Activated CD4-positive, alpha-beta memory T cell treated with anti-CD3 and anti-CD28 coated beads, Interleukin-2, amount 10 ng/mL, durations not matched to agents 7 days and 5 days (primary cell): ENCODE results near the gene TRMT10C. TPM values are rescaled to one million over a fixed set of nuclear protein-coding genes. Genes with fewer than 3 reads are reported as not detected.

Source experiments
- CTCF ChIA-PET: fragments of 350-600 bp; sonication (Branson Sonifier 250); formaldehyde crosslinking; loops from one replicate; lab custom pipeline; 2021; ENCODE audit warnings: antibody characterized with exemption, inconsistent platforms; lab: Charles Lee
- POLR2A ChIA-PET: fragments of 350-600 bp; sonication (Branson Sonifier 250); formaldehyde crosslinking; loops from one replicate; lab custom pipeline; 2021; ENCODE audit warnings: antibody characterized with exemption; lab: Charles Lee
- DNase-seq: peaks from one replicate; pipeline ENCODE4 v3.0.0-alpha.2; 2020
- H3K27ac Mint-ChIP-seq: one replicate; pipeline ENCODE4 v1.8.0; 2021; ENCODE audit warnings: mild to moderate bottlenecking, mixed read lengths
- H3K27me3 Mint-ChIP-seq: one replicate; pipeline ENCODE4 v1.8.0; 2021; ENCODE audit warnings: mixed read lengths
- H3K36me3 Mint-ChIP-seq: one replicate; pipeline ENCODE4 v1.8.0; 2021; ENCODE audit warnings: low read depth, mixed read lengths
- H3K4me1 Mint-ChIP-seq: one replicate; pipeline ENCODE4 v1.8.0; 2021; ENCODE audit warnings: mixed read lengths
- H3K4me3 Mint-ChIP-seq: one replicate; pipeline ENCODE4 v1.8.0; 2021; ENCODE audit warnings: mild to moderate bottlenecking, mixed read lengths
- H3K9me3 Mint-ChIP-seq: one replicate; pipeline ENCODE4 v1.8.0; 2021; ENCODE audit warnings: mixed read lengths
- total RNA-seq, 2 experiments: library from RNA; stranded (reverse); gene quantifications; one replicate each; pipeline ENCODE4 v1.2.3, GENCODE V29; 2021

TRMT10C gene
- total RNA-seq: 10 to 100 TPM; 21.4 to 22.7 TPM

- peaks cover 37% of the 10 kb centered on the region for H3K4me1 Mint-ChIP-seq
- peaks cover 35% of the 10 kb centered on the region for H3K36me3 Mint-ChIP-seq
- peak within 1 kb of the TSS; percentile 98 for H3K4me3 Mint-ChIP-seq
- ChIA-PET POLR2A (interaction anchor here (0.7 to 5.1 kb wide), 18 partner anchors 9 to 187 kb away, joined by 3 to 73 read pairs (median 6); partner anchors contain the start of genes PCNP, RPL24, SENP7 and ZBTB11), CTCF (interaction anchor here (0.5 to 5.1 kb wide), 6 partner anchors 12 to 742 kb away, joined by 3 to 47 read pairs (median 4); partner anchors contain the start of gene PCNP)
- H3K27ac Mint-ChIP-seq: peak within 1 kb of the TSS; percentile 93
- no peaks in the 10 kb centered on the region for H3K9me3 Mint-ChIP-seq
- peaks cover under 1% of the 10 kb centered on the region for H3K27me3 Mint-ChIP-seq
- peak; percentile 95 for DNase-seq
Observed at GRCh38 chr3:101561630-101562328, at the start of gene TRMT10C. Gene TRMT10C (plus strand): TSS chr3:101561868. CDS start chr3:101564782, 2,914 bp downstream.

- ChIA-PET POLR2A (interaction anchor here (0.8 to 3.8 kb wide), 14 partner anchors 9 to 801 kb away, joined by 3 to 24 read pairs (median 4); partner anchors contain the start of genes CEP97, PCNP, TRMT10C and ZBTB11), CTCF (interaction anchor here (0.8 to 0.9 kb wide), 2 partner anchors 10 to 53 kb away, joined by 3 to 4 read pairs; no protein-coding TSS in a partner anchor)
- Mint-ChIP-seq H3K27ac (peak overlapping the region; percentile 92), H3K4me1 (peaks cover 46% of the 10 kb centered on the region), H3K27me3 (no peaks in the 10 kb centered on the region), H3K36me3 (peaks cover 32% of the 10 kb centered on the region), H3K9me3 (peaks cover 2% of the 10 kb centered on the region), H3K4me3 (peak overlapping the region; percentile 100)
- no peak for DNase-seq
Observed at GRCh38 chr3:101512396-101512645, 49.3 kb upstream of the TRMT10C start.

- Mint-ChIP-seq H3K4me1 (peaks cover 49% of the 10 kb centered on the region), H3K36me3 (peaks cover 31% of the 10 kb centered on the region)
- POLR2A ChIA-PET: interaction anchor here (0.8 to 3.8 kb wide), 14 partner anchors 8 to 802 kb away, joined by 3 to 24 read pairs (median 4); partner anchors contain the start of genes CEP97, PCNP, TRMT10C and ZBTB11
Observed at GRCh38 chr3:101512646-101513418, 48.8 kb upstream of the TRMT10C start, which contains the start of gene SENP7. Gene SENP7 (minus strand): TSS chr3:101513212. CDS start chr3:101513130, 82 bp downstream.

GRCh38 chr3:101513419-101513986, 48.2 kb upstream of the TRMT10C start:
- DNase-seq: no peak
- H3K27ac Mint-ChIP-seq: peak overlapping the region; percentile 92
- peak overlapping the region; percentile 100 for H3K4me3 Mint-ChIP-seq
- H3K27me3 Mint-ChIP-seq: no peaks in the 10 kb centered on the region
- POLR2A ChIA-PET: interaction anchor here (0.9 to 3.8 kb wide), 8 partner anchors 8 to 211 kb away, joined by 3 to 24 read pairs (median 8); partner anchors contain the start of genes CEP97, PCNP, TRMT10C and ZBTB11
- H3K4me1 Mint-ChIP-seq: peaks cover 53% of the 10 kb centered on the region
- CTCF ChIA-PET: interaction anchor here (1.8 kb wide), 1 partner anchor 60 kb away, joined by 12 read pairs; the partner anchor contains the start of gene PCNP
- H3K36me3 Mint-ChIP-seq: peaks cover 27% of the 10 kb centered on the region
- H3K9me3 Mint-ChIP-seq: no peaks in the 10 kb centered on the region

More at GRCh38 chr3:101512646-101513418, 48.8 kb upstream of the TRMT10C start, which contains the start of gene SENP7:
- Mint-ChIP-seq H3K27me3 (no peaks in the 10 kb centered on the region), H3K4me3 (peak within 1 kb of the TSS; percentile 100), H3K9me3 (peaks cover 2% of the 10 kb centered on the region), H3K27ac (peak within 1 kb of the TSS; percentile 92)
- CTCF ChIA-PET: interaction anchor here (0.7 to 1.8 kb wide), 4 partner anchors 10 to 61 kb away, joined by 3 to 12 read pairs (median 4); partner anchors contain the start of gene PCNP
- peak; percentile 79 for DNase-seq

GRCh38 chr3:101518421-101518871, 43.2 kb upstream of the TRMT10C start:
- Mint-ChIP-seq H3K4me3 (peak overlapping the region; percentile 28), H3K27me3 (no peaks in the 10 kb centered on the region), H3K36me3 (peaks cover 1% of the 10 kb centered on the region), H3K27ac (peak overlapping the region; percentile 81), H3K4me1 (peaks cover 52% of the 10 kb centered on the region), H3K9me3 (no peaks in the 10 kb centered on the region)
- DNase-seq: peak; percentile 60
- ChIA-PET POLR2A (interaction anchor here (0.6 to 3.6 kb wide), 16 partner anchors 9 to 1687 kb away, joined by 3 to 44 read pairs (median 4); partner anchors contain the start of genes LNP1, PCNP, TFG and TRMT10C), CTCF (interaction anchor here (0.8 to 2.2 kb wide), 8 partner anchors 12 to 157 kb away, joined by 3 to 21 read pairs (median 4); partner anchors contain the start of genes PCNP and TRMT10C)

- Mint-ChIP-seq H3K27ac (no peak overlapping the region), H3K9me3 (no peaks in the 10 kb centered on the region), H3K36me3 (no peaks in the 10 kb centered on the region), H3K27me3 (no peaks in the 10 kb centered on the region), H3K4me3 (no peak overlapping the region), H3K4me1 (peaks cover 44% of the 10 kb centered on the region)
- POLR2A ChIA-PET: interaction anchor here (0.7 to 3.6 kb wide), 10 partner anchors 7 to 811 kb away, joined by 3 to 44 read pairs (median 10); partner anchors contain the start of genes PCNP, SENP7, TFG and TRMT10C
- CTCF ChIA-PET: interaction anchor here (1.6 to 2.2 kb wide), 2 partner anchors 24 to 54 kb away, joined by 3 to 21 read pairs; partner anchors contain the start of gene PCNP
- DNase-seq: no peak
Observed at GRCh38 chr3:101519685-101520365, 41.8 kb upstream of the TRMT10C start.

GRCh38 chr3:101521211-101521701, 40.4 kb upstream of the TRMT10C start:
- CTCF ChIA-PET: interaction anchor here (1.2 kb wide), 1 partner anchor 52 kb away, joined by 3 read pairs; the partner anchor contains the start of gene PCNP
- Mint-ChIP-seq H3K9me3 (peaks cover 4% of the 10 kb centered on the region), H3K27me3 (no peaks in the 10 kb centered on the region), H3K4me3 (peak overlapping the region; percentile 40), H3K27ac (peak overlapping the region; percentile 65), H3K4me1 (peaks cover 44% of the 10 kb centered on the region), H3K36me3 (no peaks in the 10 kb centered on the region)
- DNase-seq: no peak
- POLR2A ChIA-PET: interaction anchor here (0.6 to 3.0 kb wide), 5 partner anchors 8 to 466 kb away, joined by 3 to 12 read pairs (median 9); partner anchors contain the start of genes PCNP, SENP7 and TRMT10C

GRCh38 chr3:101527441-101527840, 34.2 kb upstream of the TRMT10C start:
- POLR2A ChIA-PET: interaction anchor here (0.6 to 1.5 kb wide), 3 partner anchors 9 to 16 kb away, joined by 3 read pairs; no protein-coding TSS in a partner anchor
- peaks cover 15% of the 10 kb centered on the region for H3K9me3 Mint-ChIP-seq
- H3K4me1 Mint-ChIP-seq: peaks cover 29% of the 10 kb centered on the region
- no peak for DNase-seq
- CTCF ChIA-PET: no interaction called here
- H3K36me3 Mint-ChIP-seq: peaks cover 8% of the 10 kb centered on the region
- H3K27ac Mint-ChIP-seq: no peak overlapping the region
- H3K27me3 Mint-ChIP-seq: no peaks in the 10 kb centered on the region
- no peak overlapping the region for H3K4me3 Mint-ChIP-seq

- Mint-ChIP-seq H3K4me3 (no peak overlapping the region), H3K27me3 (no peaks in the 10 kb centered on the region), H3K27ac (no peak overlapping the region), H3K36me3 (peaks cover 8% of the 10 kb centered on the region), H3K9me3 (peaks cover 15% of the 10 kb centered on the region), H3K4me1 (peaks cover 30% of the 10 kb centered on the region)
- ChIA-PET CTCF (no interaction called here), POLR2A (interaction anchor here (0.6 to 1.5 kb wide), 3 partner anchors 10 to 16 kb away, joined by 3 read pairs; no protein-coding TSS in a partner anchor)
- DNase-seq: no peak
Observed at GRCh38 chr3:101527906-101528305, 33.8 kb upstream of the TRMT10C start.

- DNase-seq: no peak
- H3K4me3 Mint-ChIP-seq: no peak overlapping the region
- ChIA-PET POLR2A (interaction anchor here (1.2 to 2.2 kb wide), 5 partner anchors 11 to 45 kb away, joined by 3 to 15 read pairs (median 4); partner anchors contain the start of gene TRMT10C), CTCF (no interaction called here)
- H3K27ac Mint-ChIP-seq: no peak overlapping the region
- peaks cover 30% of the 10 kb centered on the region for H3K4me1 Mint-ChIP-seq
- H3K27me3 Mint-ChIP-seq: no peaks in the 10 kb centered on the region
- peaks cover 13% of the 10 kb centered on the region for H3K9me3 Mint-ChIP-seq
- peaks cover 8% of the 10 kb centered on the region for H3K36me3 Mint-ChIP-seq
Observed at GRCh38 chr3:101529816-101530685, 31.6 kb upstream of the TRMT10C start.
